Measurements from ENCODE around the gene PLCB3. TPM values are rescaled to one million over a fixed set of nuclear protein-coding genes. Genes with fewer than 3 reads are reported as not detected.

PLCB3 gene
- total and polyA plus RNA-seq, 8 donors = 5.7 to 13.1 (median 6.9) TPM

GRCh38 chr11:64204080-64204440 is 47.3 kb upstream of the PLCB3 start:
- H3K36me3 ChIP-seq = peaks cover 4 to 34% (median 15%) of the 10 kb centered on the region in 3 donors
- 79% methylated on average over 15 to 16 of the region's 16 CpGs for WGBS, 2 donors
- DNase-seq (no peak), FAIRE-seq (no peak), ATAC-seq (no peak)
- no peaks in the 10 kb centered on the region for H3K9me3 ChIP-seq
- no peak overlapping the region for H3K4me3 ChIP-seq
- intact Hi-C loops (cut with DNase I) = loop anchor here in 1 of 3 donors (10.0 kb wide), 1 partner anchor 91 kb away; the partner anchor contains the start of gene KCNK4
- no peak for TF ChIP-seq CTCF (IDR thresholded peaks at IDR 0.05)
- peaks cover 0 to 3% (median 0%) of the 10 kb centered on the region in 3 donors for H3K4me1 ChIP-seq
- H3K27me3 ChIP-seq = no peaks in the 10 kb centered on the region
- no peak overlapping the region for H3K27ac ChIP-seq

GRCh38 chr11:64204464-64204989 is 46.8 kb upstream of the PLCB3 start:
- intact Hi-C loops (cut with DNase I) = loop anchor here in 1 of 3 donors (10.0 kb wide), 1 partner anchor 90 kb away; the partner anchor contains the start of gene KCNK4
- peak overlapping the region in 1 of 4 donors; percentile 4 for H3K27ac ChIP-seq
- FAIRE-seq = no peak

GRCh38 chr11:64206457-64207255 is 44.7 kb upstream of the PLCB3 start, which contains the start of gene FERMT3:
Gene FERMT3, plus strand, starts transcription at chr11:64206721. Its CDS starts 644 bp downstream, at chr11:64207365.
- no peak for FAIRE-seq
- no peaks in the 10 kb centered on the region for H3K9me3 ChIP-seq
- H3K4me1 ChIP-seq = peaks cover 0 to 3% (median 0%) of the 10 kb centered on the region in 3 donors
- H3K27me3 ChIP-seq = no peaks in the 10 kb centered on the region
- TF ChIP-seq CTCF (IDR thresholded peaks at IDR 0.05) = no peak
- H3K36me3 ChIP-seq = peaks cover 0 to 22% (median 15%) of the 10 kb centered on the region in 3 donors
- DNase-seq = peak in 3 of 6 donors; percentile 50 to 60 (median 50)
- peak within 1 kb of the TSS in 1 of 4 donors; percentile 40 for H3K4me3 ChIP-seq
- WGBS, 2 donors = 81 to 83% methylated on average over 24 to 27 of the region's 27 CpGs
- intact Hi-C loops (cut with DNase I) = loop anchor here in 2 of 3 donors (5.0 to 10.0 kb wide), 3 partner anchors 56 to 88 kb away; partner anchors contain the start of gene KCNK4 (in 2 of the 2)
- H3K27ac ChIP-seq = peak within 1 kb of the TSS in 2 of 4 donors; percentile 68 to 75
- peak in 3 of 4 donors; percentile 32 to 54 (median 43) for ATAC-seq

More at GRCh38 chr11:64204464-64204989, 46.8 kb upstream of the PLCB3 start:
- WGBS, 2 donors = 23 to 27% methylated on average over 7 of the region's 7 CpGs
- Histone ChIP-seq H3K27me3 (no peaks in the 10 kb centered on the region), H3K36me3 (peaks cover 4 to 34% (median 15%) of the 10 kb centered on the region in 3 donors), H3K4me1 (peaks cover 0 to 3% (median 0%) of the 10 kb centered on the region in 3 donors), H3K4me3 (no peak overlapping the region), H3K9me3 (no peaks in the 10 kb centered on the region)
- TF ChIP-seq CTCF (IDR thresholded peaks at IDR 0.05) = peak; percentile 27 to 48 (median 42)
- ATAC-seq (peak; percentile 79 to 87 (median 82)), DNase-seq (peak; percentile 79 to 92 (median 87))

- no peak for FAIRE-seq
Observed at GRCh38 chr11:64207256-64208085, 43.9 kb upstream of the PLCB3 start.

More at GRCh38 chr11:64207256-64208085, 43.9 kb upstream of the PLCB3 start:
- Histone ChIP-seq H3K4me1 (peaks cover 0 to 3% (median 0%) of the 10 kb centered on the region in 3 donors), H3K27ac (peak overlapping the region in 3 of 4 donors; percentile 22 to 75 (median 68)), H3K36me3 (peaks cover 0 to 17% (median 15%) of the 10 kb centered on the region in 3 donors), H3K4me3 (peak overlapping the region in 1 of 4 donors; percentile 40), H3K27me3 (no peaks in the 10 kb centered on the region), H3K9me3 (no peaks in the 10 kb centered on the region)
- DNase-seq (peak in 4 of 6 donors; percentile 36 to 74 (median 54)), ATAC-seq (peak in 3 of 4 donors; percentile 17 to 37 (median 35))
- intact Hi-C loops (cut with DNase I) = loop anchor here in 2 of 3 donors (5.0 to 10.0 kb wide), 3 partner anchors 55 to 87 kb away; partner anchors contain the start of gene KCNK4 (in 2 of the 2)
- WGBS, 2 donors = 78 to 79% methylated on average over 28 to 30 of the region's 30 CpGs
- no peak for TF ChIP-seq CTCF (IDR thresholded peaks at IDR 0.05)
